HG03432 (cell line): Measurements from ENCODE around the gene OR5AK2.
"Not testable (repeated sequence)": the region's sequence is repeated elsewhere in the genome, so short reads cannot be mapped to it uniquely, and the experiment has no call there.

Experiments
- ATAC-seq: cut with Tn5 transposase; IDR thresholded peaks from one replicate; pipeline ENCODE4 v1.9.1; 2021; ENCODE audit warnings: mild to moderate bottlenecking, moderate library complexity; ENCODE audit not compliant: unreplicated experiment

Gene OR5AK2

GRCh38 chr11:56988614-56989013 lies at the start of gene OR5AK2:
Gene OR5AK2, plus strand, starts transcription at chr11:56988914. Its CDS starts 0 bp downstream, at chr11:56988914.
- no peak for ATAC-seq

GRCh38 chr11:56945526-56945925 lies 43.2 kb upstream of the OR5AK2 start:
- ATAC-seq, result not testable (repeated sequence)

GRCh38 chr11:56948991-56949515 lies 39.7 kb upstream of the OR5AK2 start:
- no peak for ATAC-seq

GRCh38 chr11:56950510-56950909 lies 38.2 kb upstream of the OR5AK2 start:
- no peak for ATAC-seq

- not testable (repeated sequence) for ATAC-seq
Measured at GRCh38 chr11:56953907-56954306, 34.8 kb upstream of the OR5AK2 start.

- no peak for ATAC-seq
Measured at GRCh38 chr11:56961609-56962008, 27.1 kb upstream of the OR5AK2 start.

GRCh38 chr11:56967726-56968125 lies 21.0 kb upstream of the OR5AK2 start:
- no peak for ATAC-seq

GRCh38 chr11:56968524-56968923 lies 20.2 kb upstream of the OR5AK2 start:
- no peak for ATAC-seq

GRCh38 chr11:56977314-56977713 lies 11.4 kb upstream of the OR5AK2 start:
- no peak for ATAC-seq

- ATAC-seq, result no peak
Measured at GRCh38 chr11:56990702-56991101, 2.0 kb downstream of the OR5AK2 start.

- no peak for ATAC-seq
Measured at GRCh38 chr11:56994532-56994931, 5.8 kb downstream of the OR5AK2 start.

- no peak for ATAC-seq
Measured at GRCh38 chr11:57001674-57002401, 13.1 kb downstream of the OR5AK2 start.

- no peak for ATAC-seq
Measured at GRCh38 chr11:57008373-57008772, 19.7 kb downstream of the OR5AK2 start.

- ATAC-seq, result no peak
Measured at GRCh38 chr11:57015679-57016078, 27.0 kb downstream of the OR5AK2 start.

GRCh38 chr11:57031556-57031955 lies 42.8 kb downstream of the OR5AK2 start:
- ATAC-seq, result no peak
